Hepatocyte (in vitro differentiated cells): ENCODE data around the gene EXOC4.

Experiments used
- CTCF ChIP-seq: fragments of 200-600 bp; sonication (generic); IDR thresholded peaks from 2 replicates; pipeline ENCODE4 v1.5.1; 2016; ENCODE audit warnings: antibody characterized with exemption, mild to moderate bottlenecking; ENCODE audit not compliant: poor library complexity
- EZH2 ChIP-seq: fragments of 200-600 bp; sonication (generic); IDR thresholded peaks from 2 replicates; pipeline ENCODE4 v1.6.1; 2016; ENCODE audit warnings: antibody characterized with exemption, mild to moderate bottlenecking, borderline replicate concordance
- EZH2phosphoT487 ChIP-seq: fragments of 200-600 bp; sonication (generic); IDR thresholded peaks from one replicate; pipeline ENCODE4 v1.6.1; 2018; ENCODE audit warnings: antibody characterized with exemption, mild to moderate bottlenecking, low read depth, moderate library complexity; ENCODE audit not compliant: unreplicated experiment, severe bottlenecking

- TF ChIP-seq CTCF (no peak), EZH2phosphoT487 (no peak), EZH2 (no peak)
These were observed 360.4 kb downstream of the EXOC4 start for GRCh38 chr7:133613250-133613790.
